Adipose tissue (tissue), 3 donors: ENCODE data around the gene SYTL3. TPM values are rescaled to one million over a fixed set of nuclear protein-coding genes. Genes with fewer than 3 reads are reported as not detected.

Source experiments
- H3K27ac ChIP-seq: one replicate; pipeline ENCODE4 v1.5.1; 2013; ENCODE audit warnings: low read depth, low read length
- WGBS, 3 donors: extraction: QIAGEN DNeasy Blood & Tissue Kit; methylation state at CpG; one replicate each; pipeline ENCODE4 v1.1.7; 2013; 5-methylcytosine and 5-hydroxymethylcytosine counted together
- polyA plus RNA-seq, 3 donors: library from polyadenylated mRNA; stranded (reverse); fragments of 200-250 nt; gene quantifications; one replicate each; pipeline ENCODE4 v1.2.3, GENCODE V29; 2013
- donor health status: healthy with polysubstance abuse.
- donor health status: Bipolar disorder and iron deficiency.
- donor health status: healthy.

Gene SYTL3
- polyA plus RNA-seq, 3 donors = 1.1 to 3.9 (median 3.7) TPM

DNA sequence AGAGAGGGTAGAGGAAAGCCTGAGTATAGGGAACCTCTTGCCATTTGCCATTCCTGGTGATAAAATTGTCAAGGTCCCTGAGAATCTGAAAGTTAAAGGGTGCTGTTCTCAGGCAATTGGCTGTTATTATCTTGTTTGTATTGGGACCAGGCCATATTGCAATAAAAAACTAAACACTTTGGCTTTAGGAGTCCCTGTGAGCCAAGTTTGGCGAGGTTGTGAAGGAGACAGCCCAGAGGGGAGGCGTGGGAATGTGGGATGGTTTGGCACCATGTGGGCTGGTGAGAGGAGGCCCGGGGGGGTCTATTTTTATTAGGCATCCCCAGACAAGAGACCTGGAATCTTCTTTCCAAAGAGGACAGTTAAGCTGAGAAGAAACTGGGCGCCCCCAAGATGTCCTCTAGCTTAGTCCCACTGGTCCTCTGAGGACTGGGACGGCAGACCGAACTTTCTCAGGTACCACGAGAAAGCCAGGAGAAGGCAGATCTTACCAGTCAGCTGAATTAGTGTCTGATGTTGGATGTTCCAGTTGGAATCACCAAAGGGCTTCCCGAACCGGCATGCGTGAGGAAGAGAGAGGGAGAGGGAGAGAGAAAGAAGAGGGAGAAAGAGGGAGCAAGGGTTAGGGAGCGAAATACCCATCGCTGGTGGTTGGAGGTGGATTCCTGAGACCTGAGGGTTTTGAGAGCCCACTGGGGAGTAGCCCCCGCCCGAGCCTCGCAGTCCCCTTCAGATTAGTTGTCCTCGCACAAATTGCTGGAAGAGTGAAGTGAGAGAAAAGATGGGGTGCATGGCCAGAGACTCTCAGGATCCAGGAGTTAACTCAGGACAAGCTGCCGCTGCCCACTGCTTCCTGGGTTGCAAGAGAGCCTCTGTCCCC lies 29.7 kb upstream of the SYTL3 start:
- WGBS, 3 donors = 87 to 97% (median 94%) methylated on average over 17 of the region's 17 CpGs
- H3K27ac ChIP-seq = no peak overlapping the region

DNA sequence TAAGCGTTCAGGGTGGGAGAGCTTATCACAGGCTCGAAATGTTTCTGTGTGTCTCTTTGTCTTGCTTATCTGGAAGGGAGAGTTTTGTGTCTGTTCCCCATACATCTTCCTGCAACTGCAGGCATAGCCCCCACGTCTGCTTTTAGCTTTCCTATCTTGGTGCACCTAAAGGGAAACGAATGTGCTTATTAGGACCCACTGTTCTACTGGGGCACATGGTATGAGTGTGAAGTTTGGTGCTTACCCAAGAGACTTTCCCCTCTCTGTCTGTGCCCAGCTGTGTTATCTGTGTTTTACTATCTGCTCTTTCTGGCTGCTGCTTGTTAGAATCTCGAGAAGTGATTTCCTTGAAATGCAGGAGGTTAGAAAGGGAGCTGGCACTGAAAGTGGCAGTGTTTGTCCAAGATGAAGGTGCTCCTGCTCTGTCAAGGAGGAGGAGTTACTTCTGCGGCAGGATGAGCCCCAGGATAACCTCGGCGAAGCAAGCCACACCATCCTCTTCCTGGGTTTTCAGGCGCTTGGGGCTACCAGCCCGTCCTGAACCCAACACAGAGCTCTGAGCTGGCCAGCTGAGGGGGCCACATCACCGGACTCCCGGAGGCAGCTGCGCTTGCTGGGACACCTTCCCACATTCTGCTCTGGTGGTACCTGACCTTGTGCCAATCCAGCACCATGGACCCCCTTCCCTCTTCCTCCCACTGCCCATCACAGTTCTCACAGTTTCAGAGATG lies 28.7 kb upstream of the SYTL3 start:
- WGBS, 3 donors = 81 to 90% (median 90%) methylated on average over 13 of the region's 13 CpGs
- H3K27ac ChIP-seq = no peak overlapping the region

DNA sequence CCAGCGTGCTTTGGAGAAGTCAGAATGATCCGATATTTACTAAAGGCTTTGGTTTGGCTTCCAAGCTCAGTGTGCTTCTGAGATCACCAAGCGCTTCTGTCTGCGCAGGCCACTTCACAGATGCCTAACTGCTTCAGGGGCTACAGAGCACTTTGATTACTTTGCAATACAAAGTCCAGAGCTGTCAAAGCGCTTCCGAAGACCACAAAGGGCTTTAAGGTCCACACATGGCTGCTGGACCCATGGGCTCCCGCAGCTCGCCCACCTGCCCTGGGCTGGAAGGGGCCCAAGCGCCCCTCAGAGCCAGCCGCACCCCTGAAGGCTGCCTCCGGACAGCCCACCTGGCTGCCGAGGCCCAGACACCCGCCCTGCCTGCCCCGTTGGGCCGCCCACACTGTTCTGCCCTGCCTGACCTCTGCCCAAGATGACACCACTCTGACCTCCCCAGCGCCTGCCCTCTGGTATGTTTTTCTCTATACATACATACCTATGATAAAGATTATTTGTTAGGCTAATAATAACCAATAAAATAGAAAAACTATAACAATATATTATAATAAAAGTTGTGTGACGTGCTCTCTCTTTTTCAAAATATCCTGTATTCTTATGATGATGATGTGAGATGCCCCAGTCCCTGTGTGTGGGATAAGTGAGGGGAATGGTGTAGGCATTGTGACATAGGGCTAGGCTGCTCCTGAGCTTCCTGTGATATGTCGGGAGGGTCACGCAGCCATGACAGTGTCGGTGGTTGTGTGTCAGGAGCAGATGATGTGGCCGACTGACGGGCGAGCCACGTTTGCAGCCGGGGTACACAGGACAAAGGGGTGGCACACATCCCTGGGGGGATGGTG lies 27.9 kb upstream of the SYTL3 start:
- no peak overlapping the region for H3K27ac ChIP-seq
- 93 to 95% (median 93%) methylated on average over 25 of the region's 25 CpGs for WGBS, 3 donors

DNA sequence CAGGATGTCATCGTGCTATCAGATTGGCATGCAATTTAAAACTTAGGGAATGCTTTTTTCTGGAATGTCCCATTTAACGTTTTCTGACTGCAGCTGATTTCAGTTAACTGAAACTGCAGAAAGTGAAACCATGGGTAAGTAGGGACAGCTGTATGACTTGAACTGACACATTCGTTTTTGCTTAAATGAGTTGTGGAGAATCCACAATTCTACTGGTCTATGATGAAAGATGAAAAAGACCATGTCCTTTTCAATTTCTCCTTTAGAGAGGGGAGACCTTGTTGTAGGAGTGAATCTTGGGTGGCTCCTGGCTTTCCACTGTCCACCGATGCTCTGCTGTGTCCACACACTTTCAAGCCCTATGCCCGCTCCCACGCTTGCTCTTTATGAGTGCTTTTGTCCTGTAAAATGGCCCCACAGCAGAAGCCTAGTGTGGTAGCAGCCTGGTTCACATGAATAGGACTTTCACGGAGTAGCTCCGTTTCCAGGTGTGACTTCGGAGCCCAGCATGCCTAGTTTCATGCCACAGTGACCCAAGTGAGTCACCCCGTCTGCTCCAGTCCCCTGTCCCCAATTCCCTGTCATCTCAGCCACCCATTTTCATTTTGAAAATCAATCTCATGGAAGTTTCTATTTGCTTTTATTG lies 27.2 kb upstream of the SYTL3 start:
- H3K27ac ChIP-seq = no peak overlapping the region
- 81 to 92% (median 84%) methylated on average over 10 of the region's 10 CpGs for WGBS, 3 donors

DNA sequence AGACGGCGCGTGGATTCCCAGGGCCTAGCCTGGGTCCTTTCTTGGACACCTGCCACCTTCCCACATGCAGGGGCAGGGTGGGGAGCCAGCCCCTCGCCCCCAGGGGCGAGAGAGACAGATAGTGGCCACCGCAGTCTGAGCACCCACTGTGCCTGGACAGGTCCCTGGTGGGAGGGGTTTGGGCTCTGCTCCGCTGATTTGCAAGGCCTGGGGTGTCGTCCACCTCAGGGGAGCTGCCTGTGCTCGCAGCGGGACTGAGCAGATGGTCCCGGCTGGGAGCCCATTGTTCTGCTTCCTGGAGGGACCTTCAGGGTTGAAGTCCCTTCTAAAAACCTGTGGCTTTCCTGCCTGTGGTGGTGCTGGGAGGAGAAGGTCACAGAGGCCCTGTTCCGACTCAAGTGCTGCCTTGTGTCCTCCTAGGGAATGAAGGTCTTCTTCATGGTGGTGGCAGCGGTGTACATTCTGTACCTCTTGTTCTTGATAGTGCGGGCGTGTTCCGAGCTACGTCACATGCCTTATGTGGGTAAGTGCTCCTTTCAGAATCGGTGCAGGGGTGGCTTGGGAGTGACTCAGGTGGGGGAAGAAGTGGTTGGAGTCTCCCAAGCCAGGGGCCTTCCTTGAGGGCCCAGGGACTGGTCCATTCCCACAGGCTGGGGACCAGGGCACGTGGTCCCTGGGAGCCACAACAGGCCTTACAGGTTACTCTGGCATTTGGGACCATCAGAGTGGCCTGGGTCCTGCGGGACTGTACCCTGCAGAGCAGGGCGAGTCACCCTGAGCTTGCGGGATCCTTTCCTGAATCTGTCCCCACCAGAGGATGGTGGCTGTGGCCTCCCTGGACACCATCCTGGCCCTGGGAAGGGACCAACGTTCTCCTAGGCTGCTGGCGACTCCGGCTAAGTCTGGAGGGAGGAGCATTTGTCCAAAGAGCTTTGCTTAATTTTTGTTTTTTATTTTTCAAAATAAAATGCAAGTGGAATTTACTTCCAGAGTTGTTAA lies 24.9 kb upstream of the SYTL3 start:
- WGBS, 3 donors = 90 to 95% (median 94%) methylated on average over 25 of the region's 25 CpGs
- no peak overlapping the region for H3K27ac ChIP-seq

DNA sequence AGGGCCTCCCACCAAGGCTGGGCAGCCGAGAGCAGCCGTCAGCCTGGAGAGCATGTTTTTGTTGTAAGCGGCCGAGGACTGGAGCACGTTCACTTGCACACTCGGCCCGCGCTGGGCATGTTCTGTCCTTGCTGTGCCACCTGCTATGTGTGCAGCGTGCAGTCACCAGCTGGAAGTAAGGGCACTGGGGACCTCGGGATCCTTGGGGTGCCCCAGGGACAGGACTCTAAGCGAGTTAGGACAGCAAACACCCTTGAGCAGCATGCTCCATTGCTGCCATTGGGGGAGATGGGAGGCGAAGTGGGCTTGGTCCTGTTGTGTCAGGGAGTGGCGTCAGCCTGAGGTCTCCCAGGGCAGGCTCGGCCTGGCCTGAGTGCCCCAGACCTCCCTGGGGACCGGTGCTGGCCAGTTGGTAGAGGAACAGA lies 24.0 kb upstream of the SYTL3 start:
- H3K27ac ChIP-seq = no peak overlapping the region
- 84 to 94% (median 89%) methylated on average over 15 of the region's 15 CpGs for WGBS, 3 donors

DNA sequence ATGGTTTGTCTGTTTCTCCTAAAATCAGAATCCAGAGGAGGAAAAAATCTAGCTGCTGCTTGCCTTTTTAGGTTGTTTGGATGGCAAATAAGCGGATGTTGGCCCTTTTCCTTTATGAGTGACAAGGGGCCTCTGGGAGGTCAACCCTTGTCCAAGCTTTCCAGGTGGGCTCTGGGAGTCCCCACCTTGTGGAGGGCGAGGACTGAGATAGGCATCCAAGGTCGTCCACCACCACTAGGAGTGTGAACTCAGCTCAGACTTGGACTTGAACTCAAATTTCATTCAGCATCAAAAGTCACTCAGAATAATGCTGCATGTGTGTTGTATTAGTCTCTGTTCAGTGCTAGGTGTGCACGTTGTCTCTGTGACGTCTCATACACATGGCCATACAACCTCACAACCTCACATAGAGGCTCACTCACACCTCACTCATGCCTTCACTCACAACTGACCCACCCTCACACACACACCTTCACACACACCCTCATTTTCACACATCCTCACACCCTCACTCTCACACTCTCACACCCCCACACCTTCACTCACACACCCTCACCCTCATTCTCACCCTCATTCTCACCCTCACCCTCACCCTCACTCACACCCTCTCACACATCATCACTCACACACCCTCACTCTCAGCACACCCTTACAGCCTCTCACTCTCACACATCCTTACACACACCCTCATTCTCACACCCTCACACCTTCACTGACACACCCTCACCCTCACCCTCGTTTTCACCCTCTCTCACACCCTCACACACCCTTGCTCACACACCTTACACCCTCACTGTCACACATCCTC lies 23.3 kb upstream of the SYTL3 start:
- WGBS, 3 donors = 76 to 89% (median 80%) methylated on average over 6 of the region's 6 CpGs
- H3K27ac ChIP-seq = no peak overlapping the region

DNA sequence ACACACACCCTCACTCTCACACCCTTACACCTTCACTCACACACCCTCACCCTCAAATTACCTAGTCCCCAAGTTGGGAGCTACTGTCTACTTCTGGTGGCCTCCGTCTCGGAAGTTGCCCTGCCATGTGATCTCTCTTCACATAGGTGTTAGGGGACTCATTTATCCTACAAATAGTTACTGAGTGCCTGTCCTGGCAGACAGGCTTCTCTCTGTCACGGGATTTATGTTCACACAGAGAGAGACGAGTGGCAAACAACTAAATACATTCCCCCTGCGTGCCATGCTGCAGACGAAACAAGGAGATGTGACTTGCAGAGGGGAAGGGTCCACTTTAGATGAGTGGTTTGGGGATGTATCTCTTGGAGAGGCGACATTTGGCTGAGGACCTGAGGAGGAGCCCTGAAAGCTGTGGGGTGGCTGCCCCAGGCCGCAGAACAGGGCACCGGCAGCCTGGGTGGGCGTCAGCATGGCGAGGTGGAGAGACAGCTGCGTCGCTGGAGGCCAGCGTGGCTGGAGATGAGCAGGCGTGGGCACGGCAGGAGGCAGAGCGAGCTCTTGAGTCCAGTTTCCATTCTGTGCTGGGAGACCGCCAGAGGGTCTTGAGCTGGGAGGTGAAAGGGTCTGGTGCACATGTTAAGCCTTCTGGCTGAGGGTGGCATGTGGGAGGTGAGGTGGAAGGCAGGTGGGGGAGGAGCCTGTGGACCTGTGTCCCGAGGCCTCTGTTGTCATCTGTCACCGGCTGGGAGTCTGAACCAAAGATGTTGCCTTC lies 22.5 kb upstream of the SYTL3 start:
- no peak overlapping the region for H3K27ac ChIP-seq
- 87 to 96% (median 96%) methylated on average over 20 of the region's 20 CpGs for WGBS, 3 donors

DNA sequence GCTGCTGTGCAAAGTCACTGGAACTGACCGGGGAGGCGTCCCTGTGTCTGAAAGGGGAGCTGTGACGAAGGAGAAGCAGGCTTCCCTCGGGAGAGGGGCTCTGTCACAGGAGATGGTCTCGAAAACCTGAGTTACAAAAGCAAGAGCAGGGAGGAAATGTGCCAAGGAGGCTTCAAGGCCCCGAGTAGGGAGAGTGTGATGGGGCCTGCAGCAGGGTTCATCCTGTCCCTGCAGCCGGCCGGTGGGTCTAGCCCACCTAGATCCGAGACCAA lies 22.0 kb upstream of the SYTL3 start:
- no peak overlapping the region for H3K27ac ChIP-seq
- 73 to 87% (median 83%) methylated on average over 9 of the region's 9 CpGs for WGBS, 3 donors

DNA sequence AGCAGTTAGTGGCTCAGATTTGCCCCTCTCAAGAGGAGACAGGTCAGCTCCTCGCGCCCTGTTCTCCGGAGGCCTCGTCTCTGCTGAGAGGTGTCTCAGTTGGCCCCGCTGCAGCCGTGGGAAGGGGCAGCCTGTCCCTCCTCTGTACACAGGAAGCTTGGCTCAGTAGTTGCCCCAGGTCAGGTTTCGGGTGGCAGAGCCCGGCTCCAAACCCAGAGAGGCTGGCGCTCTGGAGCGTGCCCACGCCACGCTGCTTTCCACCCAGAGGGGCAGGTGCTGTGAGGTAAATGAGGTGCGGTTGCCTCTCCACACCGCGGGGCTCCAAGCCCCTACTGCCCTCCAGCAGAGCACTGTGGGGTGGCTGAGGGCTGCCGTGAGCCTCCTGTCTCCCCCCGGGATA lies 21.3 kb upstream of the SYTL3 start:
- no peak overlapping the region for H3K27ac ChIP-seq
- 69 to 93% (median 91%) methylated on average over 17 of the region's 17 CpGs for WGBS, 3 donors

DNA sequence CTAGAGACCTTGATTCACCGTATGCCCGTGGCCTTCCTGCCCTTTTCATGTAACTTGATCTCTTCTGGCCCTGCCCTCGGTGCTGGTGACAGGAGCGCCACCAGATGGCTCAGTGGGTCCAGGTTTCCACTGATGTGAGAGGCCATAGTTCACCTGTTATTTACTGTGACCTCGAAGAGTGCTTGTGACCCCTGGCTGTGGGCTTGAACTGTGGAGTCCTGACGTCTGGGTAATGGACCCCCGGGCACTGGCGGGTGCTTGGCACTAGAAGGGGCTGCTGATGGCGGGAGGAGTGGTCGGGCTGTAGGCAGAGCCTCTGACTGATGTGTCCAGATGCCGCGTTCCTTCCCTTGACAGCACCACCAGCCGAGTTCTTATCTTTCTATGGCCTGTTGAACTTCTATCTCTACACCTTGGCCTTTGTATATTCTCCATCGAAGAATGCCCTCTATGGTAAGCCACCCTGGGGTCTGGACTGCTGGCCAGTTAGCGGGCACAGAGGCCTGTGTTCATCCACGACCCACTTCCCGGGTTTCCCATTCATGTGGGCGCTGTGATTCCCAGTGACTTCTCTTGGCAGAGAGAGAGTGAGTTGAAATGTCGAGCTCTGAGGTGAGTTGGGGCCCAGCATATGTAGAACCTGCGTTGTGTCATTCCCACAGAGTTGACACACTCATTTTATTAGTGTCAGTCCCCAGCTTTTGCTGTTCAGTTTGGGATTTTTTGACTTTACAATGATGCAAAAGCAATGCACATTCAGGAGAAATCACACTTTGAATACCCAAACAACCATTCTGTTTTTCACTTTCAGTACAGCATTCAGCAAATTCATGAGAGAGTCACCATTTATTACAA lies 20.3 kb upstream of the SYTL3 start:
- 62 to 91% (median 89%) methylated on average over 20 of the region's 20 CpGs for WGBS, 3 donors
- H3K27ac ChIP-seq = no peak overlapping the region

DNA sequence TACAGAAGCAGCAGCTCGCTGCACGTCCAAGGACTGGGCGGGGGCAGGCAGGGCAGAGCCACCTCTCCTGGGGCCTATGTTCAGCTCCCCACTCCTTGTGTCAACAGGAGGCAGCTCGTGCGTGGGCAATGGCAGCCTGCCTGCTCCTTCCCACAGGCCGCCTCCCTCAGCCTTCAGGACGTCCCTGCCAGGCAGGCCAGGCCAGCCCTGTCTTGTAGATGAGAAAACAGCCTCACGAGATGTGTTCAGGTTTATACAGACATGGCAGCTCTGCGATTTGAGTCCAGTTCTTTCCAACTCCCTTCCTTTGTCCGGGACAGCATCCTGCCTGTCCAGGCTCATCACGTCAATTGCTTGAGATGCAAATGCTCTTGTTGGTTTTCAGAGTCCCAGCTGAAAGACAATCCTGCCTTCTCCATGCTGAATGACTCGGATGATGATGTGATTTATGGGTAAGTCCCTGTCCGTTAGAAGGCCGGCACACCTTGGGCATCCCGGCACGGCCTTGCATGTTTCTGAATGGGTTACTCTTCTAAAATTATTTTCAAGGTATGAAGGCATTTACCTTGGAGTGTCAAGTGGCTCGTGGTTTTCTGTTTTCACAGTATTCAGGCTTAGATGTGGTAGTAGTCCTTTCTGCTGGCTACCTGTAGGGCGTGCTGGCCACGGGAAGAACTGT lies 18.8 kb upstream of the SYTL3 start:
- peak overlapping the region; percentile 0 for H3K27ac ChIP-seq
- WGBS, 3 donors = 54 to 71% (median 66%) methylated on average over 19 of the region's 19 CpGs

DNA sequence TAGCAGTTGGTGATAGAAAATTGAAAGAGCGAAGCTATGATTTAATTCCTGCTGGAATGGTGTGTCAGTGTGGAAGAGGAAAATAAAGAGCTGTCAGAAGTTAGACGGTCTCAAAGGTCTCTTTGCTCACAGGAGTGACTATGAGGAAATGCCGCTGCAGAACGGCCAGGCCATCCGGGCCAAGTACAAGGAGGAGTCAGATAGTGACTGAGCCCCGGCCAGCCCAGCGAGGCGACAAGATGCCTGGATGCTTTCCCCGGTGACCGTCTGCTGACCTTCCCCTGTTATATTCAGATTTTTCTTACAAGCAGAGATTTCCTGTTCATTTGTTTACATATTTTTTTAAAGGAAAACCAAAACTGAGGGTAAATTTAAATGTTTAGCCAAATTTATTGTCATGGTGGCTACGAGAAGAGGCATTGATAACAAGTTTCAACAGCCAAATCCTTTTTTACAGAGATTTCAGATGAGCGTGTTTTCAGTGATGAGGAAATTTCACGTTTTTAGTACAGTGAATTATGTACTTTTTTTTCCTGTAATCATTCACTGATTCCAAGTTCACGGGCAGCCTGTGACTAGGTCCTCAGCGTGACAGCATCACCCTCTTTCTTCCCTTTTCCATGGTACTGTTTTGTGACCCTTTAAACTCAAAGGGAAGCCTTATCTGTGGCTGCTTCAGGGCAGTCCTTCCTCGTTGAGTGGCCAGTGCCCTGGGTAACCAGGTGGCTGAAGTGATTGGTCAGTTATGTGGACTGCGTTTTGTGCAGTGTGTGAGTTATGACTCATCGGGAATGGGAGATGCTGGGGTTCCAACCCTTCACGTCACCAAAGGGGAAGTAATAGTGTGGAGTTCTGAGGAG lies 17.9 kb upstream of the SYTL3 start:
- H3K27ac ChIP-seq = peak overlapping the region; percentile 0
- WGBS, 3 donors = 30 to 57% (median 41%) methylated on average over 19 of the region's 19 CpGs
